GM18870 (cell line): ENCODE measurements around the gene ZNF346.

Source experiments
- ATAC-seq: cut with Tn5 transposase; IDR thresholded peaks from one replicate; pipeline ENCODE4 v1.9.1; 2021; ENCODE audit warnings: moderate library complexity; ENCODE audit not compliant: unreplicated experiment

The ZNF346 gene

DNA sequence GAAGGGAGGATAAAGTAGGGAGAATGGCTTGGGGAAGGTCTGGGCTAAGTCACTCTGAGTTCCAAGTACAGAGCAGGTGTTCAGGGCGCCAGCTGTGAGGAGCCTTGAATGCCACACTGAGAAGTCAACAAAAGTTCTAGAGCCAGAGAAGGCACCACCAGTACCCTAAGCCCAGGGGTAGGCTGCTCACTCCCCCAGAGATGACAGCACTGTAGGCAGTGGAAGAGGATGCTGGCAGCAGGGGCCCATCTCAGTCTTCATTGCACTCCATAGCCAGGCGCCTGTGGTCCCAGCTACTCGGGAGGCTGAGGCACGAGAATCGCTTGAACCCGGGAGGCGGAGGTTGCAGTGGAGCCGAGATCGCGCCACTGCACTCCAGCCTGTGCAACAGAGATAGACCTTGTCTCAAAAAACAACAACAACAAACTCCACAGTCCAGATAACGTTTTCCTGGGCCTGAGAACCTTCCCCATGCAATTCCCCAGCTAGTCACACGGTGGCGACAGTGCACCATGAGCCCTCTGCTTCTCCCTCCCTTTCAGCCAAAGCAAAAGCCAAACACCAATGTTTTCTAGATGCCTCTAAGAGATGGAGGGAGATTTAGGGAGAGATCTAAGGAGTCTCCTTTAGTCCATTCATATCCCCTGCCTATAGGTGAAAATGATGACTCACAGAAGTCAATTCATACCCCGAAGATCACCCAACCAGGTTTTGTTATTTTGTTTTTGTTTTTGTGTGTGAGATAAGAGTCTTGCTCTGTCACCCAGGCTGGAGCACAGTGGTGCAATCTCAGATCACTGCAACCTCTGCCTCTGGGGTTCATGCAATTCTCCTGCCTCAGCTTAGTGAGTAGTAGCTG lies 91.3 kb downstream of the ZNF346 start:
- ATAC-seq = no peak

DNA sequence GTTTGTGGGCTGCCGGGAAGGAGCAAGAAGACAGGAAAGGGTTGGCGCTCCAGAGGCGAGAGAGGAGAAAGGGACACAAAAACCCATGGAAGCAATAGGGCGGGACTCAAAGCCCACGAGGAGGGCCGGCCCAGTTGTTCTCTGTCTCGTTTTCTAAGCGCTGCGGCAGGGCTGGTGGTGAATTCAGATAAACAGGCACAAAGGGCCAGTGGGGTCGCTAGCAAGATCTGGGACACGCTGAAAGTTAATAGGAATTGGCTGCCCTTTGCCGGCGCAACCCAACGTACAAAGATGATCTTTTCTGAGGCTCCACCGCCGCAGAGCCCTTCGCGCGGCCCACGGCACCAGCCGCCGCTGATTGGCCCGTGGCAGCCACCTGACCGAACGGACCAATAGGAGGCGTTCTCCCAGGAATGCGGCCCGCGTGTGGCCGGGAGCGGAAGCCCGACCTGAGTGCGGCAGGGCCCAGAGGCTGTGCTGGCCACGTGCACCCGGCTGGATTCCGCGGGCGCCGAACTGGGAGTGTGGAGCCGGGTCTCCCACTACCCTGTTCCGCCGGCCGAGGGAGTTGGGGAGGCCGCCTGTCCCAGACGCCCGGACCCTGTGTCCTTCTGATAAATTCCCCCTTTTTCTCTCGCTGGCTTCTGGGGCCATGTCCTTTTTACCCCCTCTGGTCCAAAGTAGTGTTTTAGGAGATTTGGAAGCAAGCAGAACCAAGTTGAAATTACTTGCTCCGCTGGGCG lies 94.3 kb downstream of the ZNF346 start:
- ATAC-seq = no peak

DNA sequence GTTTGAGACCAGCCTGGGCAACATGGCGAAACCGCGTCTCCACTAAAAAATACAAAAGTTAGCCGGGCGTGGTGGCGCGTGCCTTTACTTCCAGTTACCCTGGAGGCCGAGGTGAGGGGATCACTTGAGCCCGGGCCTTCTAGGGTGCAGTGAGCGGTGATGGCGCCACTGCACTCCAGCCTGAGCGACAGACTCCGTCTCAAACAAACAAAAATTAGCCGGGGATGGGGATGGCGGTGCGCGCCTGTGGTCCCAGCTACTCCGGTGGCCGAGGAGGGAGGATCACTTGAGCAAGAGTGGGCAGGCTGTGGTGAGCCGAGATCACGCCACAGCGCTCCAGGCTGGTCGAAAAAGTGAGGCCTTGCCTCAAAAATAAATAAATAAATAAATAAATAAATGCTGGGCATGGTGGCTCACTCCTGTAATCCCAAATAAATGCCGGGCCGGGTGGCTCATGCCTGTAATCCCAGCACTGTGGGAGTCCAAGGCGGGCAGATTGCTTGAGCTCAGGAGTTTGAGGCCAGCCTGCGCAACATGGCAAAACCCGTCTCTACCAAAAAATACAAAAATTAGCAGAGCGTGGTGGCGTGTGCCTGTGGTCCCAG lies 95.0 kb downstream of the ZNF346 start:
- ATAC-seq = no peak

DNA sequence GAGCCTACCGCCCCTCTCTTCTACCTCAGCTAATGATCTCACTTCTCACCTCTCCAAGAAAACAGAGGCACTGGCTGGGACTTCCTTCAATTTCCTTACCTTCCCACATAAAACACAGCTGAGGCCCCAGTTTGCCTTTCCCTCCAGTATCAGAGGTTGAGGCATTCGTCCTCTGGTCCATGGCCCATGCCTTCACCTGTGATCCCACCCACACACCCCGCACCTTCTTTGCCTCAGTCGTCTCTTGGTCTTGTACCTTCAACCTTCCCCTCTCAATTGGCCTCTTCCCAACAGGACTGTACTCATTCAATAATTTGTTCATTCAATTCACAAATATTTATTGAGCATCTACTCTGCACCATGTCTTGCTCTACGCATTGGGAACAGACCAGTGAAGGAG lies 100.1 kb downstream of the ZNF346 start:
- no peak for ATAC-seq

DNA sequence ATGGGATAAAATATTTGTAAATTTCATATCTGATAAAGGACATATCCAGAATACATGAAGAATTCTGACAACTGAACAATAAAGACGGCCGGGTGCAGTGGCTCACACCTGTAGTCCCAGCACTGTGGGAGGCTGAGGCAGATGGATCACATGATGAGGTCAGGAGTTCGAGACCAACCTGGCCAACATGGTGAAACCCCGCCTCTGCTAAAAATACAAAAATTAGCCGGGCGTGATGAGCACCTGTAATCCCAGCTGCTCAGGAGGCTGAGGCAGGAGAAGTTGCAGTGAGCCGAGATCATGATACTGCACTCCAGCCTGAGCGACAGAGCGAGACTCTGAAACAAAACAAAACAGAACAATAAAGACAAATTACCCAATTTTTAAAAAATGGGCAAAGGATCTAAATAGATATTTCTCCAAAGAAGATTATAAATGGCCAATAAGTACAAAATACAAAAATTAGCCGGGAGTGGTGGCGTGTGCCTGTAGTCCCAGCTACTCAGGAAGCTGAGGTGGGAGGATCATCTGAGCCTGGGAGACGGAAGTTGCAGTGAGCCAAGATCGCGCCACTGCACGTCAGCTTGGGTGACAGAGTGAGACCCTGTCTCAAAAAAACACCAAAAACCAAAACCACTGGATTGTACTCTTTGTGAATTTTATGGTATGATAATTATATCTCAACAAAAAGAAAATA lies 101.4 kb downstream of the ZNF346 start:
- ATAC-seq = no peak

DNA sequence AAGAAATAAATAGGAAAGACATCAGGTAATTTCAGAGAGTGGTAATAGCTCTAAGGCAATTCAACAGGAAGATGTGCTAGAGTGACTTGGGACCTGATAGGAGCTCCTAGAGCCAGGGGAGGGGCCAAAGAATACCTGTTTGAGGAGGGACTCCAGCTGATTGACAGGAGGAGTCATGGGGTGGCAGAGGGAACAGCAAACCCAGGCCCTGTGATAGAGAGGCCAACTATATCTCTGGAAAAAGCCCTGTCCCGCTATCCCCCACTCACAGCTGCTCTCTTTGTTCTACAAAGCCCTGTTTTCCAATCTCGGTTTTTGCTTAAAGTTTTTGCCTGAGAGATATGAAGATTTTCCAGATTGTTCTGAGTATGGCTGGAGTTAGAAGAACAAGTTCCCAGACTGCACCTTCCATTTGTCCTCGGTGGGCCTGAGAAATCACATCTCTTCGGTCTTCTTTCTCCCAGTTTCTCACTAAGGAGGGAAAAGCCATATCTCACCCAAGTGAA lies 102.0 kb downstream of the ZNF346 start:
- ATAC-seq = no peak

DNA sequence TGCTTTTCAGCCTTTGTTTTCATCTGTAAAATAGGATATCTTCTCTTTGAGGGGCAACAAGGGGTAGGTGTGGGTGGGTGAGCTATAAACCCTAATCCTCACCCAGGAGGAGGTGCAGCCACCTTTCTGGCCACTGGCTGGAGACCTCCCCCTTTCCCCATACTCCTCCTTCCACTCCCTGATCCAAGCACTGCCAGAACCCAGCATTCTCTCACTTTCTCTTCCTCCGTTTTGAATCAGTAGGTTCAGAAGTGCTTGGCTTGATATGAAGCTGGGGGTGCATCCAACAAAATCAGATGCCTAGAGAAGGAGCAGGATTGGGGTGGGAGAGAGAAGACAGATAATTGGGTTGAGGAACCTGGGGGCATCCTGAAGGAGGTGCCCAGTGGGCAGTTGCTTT lies 104.3 kb downstream of the ZNF346 start:
- no peak for ATAC-seq

DNA sequence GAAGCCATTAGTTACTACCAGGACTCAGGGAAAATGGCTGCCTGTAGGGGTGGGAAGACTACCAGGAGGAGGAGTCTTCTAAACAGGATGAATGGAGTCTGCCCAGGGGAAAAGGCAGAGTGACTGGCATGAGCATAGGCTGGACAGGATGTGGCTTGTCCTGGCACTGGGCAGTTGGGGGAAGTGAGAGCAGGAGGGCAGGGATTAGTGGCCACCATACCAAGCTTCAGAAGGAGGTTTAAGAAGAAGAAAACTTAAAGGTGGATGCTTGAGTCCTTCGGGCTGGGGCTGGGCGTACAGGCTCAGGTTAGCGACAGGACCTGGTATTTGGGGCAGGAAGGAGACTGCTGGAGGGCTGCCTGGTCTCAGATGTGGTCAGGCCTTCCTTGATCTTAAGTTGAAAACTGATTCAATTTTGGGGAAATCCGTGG lies 106.1 kb downstream of the ZNF346 start:
- ATAC-seq = no peak

DNA sequence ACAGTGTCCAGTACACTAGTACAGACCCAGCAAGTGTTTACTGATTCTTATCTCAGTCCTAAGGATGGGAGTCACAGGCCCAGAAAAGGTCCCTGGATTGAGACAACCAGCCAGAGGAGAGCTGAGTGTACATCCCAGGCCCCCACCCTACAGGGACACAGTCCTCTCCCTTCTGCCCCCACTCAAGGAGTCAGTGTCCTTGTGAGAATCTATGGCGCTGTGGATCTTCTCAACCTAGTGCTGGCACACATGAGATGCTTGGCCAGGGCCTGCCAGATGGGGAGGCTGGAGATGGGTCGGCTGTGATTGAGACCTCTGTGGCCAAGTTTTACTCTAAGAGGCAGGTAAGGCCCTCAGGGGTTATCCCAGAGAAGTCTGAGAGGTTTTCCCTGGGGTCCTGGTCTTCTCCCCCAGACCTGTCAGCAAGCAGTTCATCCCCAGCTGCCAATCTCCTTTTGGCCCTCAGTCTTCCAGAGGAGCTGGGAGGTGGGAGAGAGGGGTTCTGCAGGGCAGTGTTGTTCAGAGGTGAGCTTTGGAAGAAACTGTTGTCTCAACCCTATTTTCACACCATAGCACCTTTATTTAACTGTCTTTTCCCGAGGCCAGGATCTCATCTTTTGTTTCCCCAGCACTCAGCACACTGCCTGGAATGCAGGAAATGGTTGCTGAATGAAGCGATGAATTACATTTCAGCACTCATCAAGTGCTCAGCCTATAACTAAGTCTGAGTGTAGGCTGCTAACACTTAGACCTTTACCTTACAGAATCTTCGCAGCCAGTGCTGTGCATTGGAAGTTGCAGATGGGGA lies 107.9 kb downstream of the ZNF346 start:
- ATAC-seq = no peak
